M059J (cell line): ENCODE results near the gene CHIA. TPM values are rescaled to one million over a fixed set of nuclear protein-coding genes. Genes with fewer than 3 reads are reported as not detected.
A peak's percentile ranks its signal among the peaks of the same experiment; 100 is the strongest.
"Not testable (repeated sequence)": the region's sequence is repeated elsewhere in the genome, so short reads cannot be mapped to it uniquely, and the experiment has no call there.

Experiments
- DNase-seq: peaks from one replicate; pipeline ENCODE4 v3.0.0-alpha.2; 2012; ENCODE audit warnings: low read depth
- total RNA-seq: library from RNA; depleted of rRNA; stranded (reverse); fragments of >200 nt; shearing (Covaris generic); gene quantifications from 2 replicates; pipeline ENCODE4 v1.2.3, GENCODE V29; 2014

The CHIA gene
- total RNA-seq, 1 experiment from 2014 or later, result not detected

- no peak for DNase-seq
Observed at GRCh38 chr1:111285879-111286278, 4.8 kb upstream of the CHIA start.

GRCh38 chr1:111286912-111287311 is 3.7 kb upstream of the CHIA start:
- no peak for DNase-seq

GRCh38 chr1:111289371-111289770 is 1.3 kb upstream of the CHIA start:
- no peak for DNase-seq

GRCh38 chr1:111290104-111290503 is 547 bp upstream of the CHIA start:
- DNase-seq, result no peak

- DNase-seq, result no peak
Observed at GRCh38 chr1:111294390-111294789, 3.7 kb downstream of the CHIA start.

- DNase-seq, result no peak
Observed at GRCh38 chr1:111302374-111302773, 11.7 kb downstream of the CHIA start.

- no peak for DNase-seq
Observed at GRCh38 chr1:111309690-111310089, 19.0 kb downstream of the CHIA start.

- DNase-seq, result no peak
Observed at GRCh38 chr1:111318523-111318922, 27.9 kb downstream of the CHIA start.

- peak; percentile 23 for DNase-seq
Observed at GRCh38 chr1:111320066-111320879, 29.6 kb downstream of the CHIA start.

GRCh38 chr1:111323231-111323630 is 32.6 kb downstream of the CHIA start:
- peak; percentile 27 for DNase-seq

- DNase-seq, result peak; percentile 16
Observed at GRCh38 chr1:111332190-111332589, 41.5 kb downstream of the CHIA start.

- peak; percentile 50 for DNase-seq
Observed at GRCh38 chr1:111334169-111334568, 43.5 kb downstream of the CHIA start.

- not testable (repeated sequence) for DNase-seq
Observed at GRCh38 chr1:111335214-111335877, 44.7 kb downstream of the CHIA start.

GRCh38 chr1:111338849-111339248 is 48.2 kb downstream of the CHIA start:
- DNase-seq, result not testable (repeated sequence)

- DNase-seq, result peak; percentile 88
Observed at GRCh38 chr1:111346089-111346885, 55.6 kb downstream of the CHIA start.

- no peak for DNase-seq
Observed at GRCh38 chr1:111347026-111347425, 56.4 kb downstream of the CHIA start.

- no peak for DNase-seq
Observed at GRCh38 chr1:111351700-111352099, 61.0 kb downstream of the CHIA start.

GRCh38 chr1:111354584-111354983 is 63.9 kb downstream of the CHIA start:
- DNase-seq, result peak; percentile 4

- no peak for DNase-seq
Observed at GRCh38 chr1:111358964-111359363, 68.3 kb downstream of the CHIA start.

- no peak for DNase-seq
Observed at GRCh38 chr1:111359376-111359775, 68.7 kb downstream of the CHIA start.

- DNase-seq, result not testable (repeated sequence)
Observed at GRCh38 chr1:111360257-111360656, 69.6 kb downstream of the CHIA start.

GRCh38 chr1:111361761-111362160 is 71.1 kb downstream of the CHIA start:
- no peak for DNase-seq
